ENCODE results near the gene NPIPB2.

The NPIPB2 gene

DNA sequence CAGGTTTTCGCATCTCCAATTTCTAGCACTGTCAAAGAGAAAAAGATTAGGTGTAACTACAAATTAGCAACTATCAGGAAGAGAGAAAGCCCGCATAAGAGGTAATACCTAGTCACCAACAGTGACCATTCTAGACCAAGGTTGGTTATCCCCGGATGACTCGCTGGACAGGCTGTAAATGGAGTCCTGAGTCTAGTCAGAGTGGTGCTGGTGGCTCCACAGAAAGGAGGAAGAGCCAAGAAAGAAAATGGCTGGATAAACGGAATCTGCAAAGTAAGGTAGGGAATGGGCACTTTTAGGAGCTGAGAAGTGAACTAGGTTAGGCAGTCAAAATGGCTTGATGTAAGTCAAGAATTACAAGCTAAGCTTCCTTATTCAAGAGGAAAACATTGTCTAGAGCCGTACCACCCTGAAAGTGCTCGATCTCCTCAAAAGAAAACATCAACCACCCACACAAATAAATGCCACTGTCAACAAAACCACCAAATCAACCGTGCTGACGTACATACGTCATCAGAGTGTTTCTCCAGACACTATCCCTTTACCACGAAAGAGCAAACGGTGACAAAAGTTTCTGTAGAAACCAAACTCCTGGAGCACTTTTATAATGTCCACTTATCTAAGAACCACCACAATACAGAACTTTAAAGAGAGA lies 28.3 kb downstream of the NPIPB2 start:
- TF ChIP-seq CTCF (IDR thresholded peaks at IDR 0.05; ENCODE audit: extremely low read depth, insufficient read depth, missing control alignments): no peak
- in situ Hi-C loops (cut with MboI; ENCODE audit: low pct_unique_long_range_greater_than_20kb, low sequenced_read_pairs, unreplicated experiment): no loop called here
- no peak for DNase-seq (ENCODE audit: low spot score)

DNA sequence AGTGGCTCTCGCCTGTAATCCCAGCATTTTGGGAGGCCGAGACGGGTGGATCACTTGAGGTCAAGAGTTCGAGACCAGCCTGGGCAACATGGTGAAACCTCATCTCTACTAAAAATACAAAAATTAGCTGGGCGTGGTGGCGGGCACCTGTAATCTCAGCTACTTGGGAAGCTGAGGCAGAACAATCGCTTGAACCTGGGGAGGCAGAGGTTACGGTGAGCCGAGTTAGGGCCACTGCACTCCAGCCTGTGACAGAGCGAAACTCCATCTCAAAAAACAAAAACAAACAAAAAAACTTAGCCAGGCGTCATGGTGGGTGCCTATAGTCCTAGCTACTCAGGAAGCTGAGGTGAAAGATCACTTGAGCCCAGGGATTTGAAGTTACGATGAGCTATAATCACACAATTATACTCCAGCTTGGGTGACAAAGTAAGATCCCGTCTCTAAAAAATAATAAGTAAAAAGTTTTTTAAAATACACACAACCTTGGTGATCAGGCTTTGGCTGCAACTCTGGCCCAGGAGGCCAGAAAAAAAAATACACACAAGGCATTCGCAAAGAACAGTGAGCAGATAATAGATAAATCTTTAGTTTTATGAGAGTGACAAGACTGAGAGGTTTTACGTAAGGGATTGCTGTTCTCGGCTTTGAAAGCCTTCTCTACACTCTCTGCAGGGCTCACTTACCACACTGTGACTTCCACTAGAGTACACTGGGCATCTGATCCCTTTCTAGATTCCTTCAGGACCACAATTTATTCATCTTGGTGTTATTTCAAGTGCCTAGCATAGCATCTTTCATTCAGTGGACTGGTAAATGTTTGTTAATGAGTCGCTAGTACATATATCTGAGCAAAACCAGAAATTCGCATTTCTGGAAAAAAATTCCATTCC lies 31.9 kb downstream of the NPIPB2 start:
- in situ Hi-C loops (cut with MboI; ENCODE audit: low pct_unique_long_range_greater_than_20kb, low sequenced_read_pairs, unreplicated experiment): no loop called here
- no peak for TF ChIP-seq CTCF (IDR thresholded peaks at IDR 0.05; ENCODE audit: extremely low read depth, insufficient read depth, missing control alignments)
- no peak for DNase-seq (ENCODE audit: low spot score)

GRCh38 chr16:11907160-11907970 lies 34.5 kb downstream of the NPIPB2 start:
- in situ Hi-C loops (cut with MboI; ENCODE audit: low pct_unique_long_range_greater_than_20kb, low sequenced_read_pairs, unreplicated experiment): no loop called here
- no peak for DNase-seq (ENCODE audit: low spot score)
- no peak for TF ChIP-seq CTCF (IDR thresholded peaks at IDR 0.05; ENCODE audit: extremely low read depth, insufficient read depth, missing control alignments)

GRCh38 chr16:11903906-11904305 lies 37.9 kb downstream of the NPIPB2 start:
- no peak for DNase-seq (ENCODE audit: low spot score)
- in situ Hi-C loops (cut with MboI; ENCODE audit: low pct_unique_long_range_greater_than_20kb, low sequenced_read_pairs, unreplicated experiment): no loop called here
- no peak for TF ChIP-seq CTCF (IDR thresholded peaks at IDR 0.05; ENCODE audit: extremely low read depth, insufficient read depth, missing control alignments)

GRCh38 chr16:11901091-11901490 lies 40.8 kb downstream of the NPIPB2 start:
- no peak for TF ChIP-seq CTCF (IDR thresholded peaks at IDR 0.05; ENCODE audit: extremely low read depth, insufficient read depth, missing control alignments)
- no peak for DNase-seq (ENCODE audit: low spot score)
- in situ Hi-C loops (cut with MboI; ENCODE audit: low pct_unique_long_range_greater_than_20kb, low sequenced_read_pairs, unreplicated experiment): no loop called here

DNA sequence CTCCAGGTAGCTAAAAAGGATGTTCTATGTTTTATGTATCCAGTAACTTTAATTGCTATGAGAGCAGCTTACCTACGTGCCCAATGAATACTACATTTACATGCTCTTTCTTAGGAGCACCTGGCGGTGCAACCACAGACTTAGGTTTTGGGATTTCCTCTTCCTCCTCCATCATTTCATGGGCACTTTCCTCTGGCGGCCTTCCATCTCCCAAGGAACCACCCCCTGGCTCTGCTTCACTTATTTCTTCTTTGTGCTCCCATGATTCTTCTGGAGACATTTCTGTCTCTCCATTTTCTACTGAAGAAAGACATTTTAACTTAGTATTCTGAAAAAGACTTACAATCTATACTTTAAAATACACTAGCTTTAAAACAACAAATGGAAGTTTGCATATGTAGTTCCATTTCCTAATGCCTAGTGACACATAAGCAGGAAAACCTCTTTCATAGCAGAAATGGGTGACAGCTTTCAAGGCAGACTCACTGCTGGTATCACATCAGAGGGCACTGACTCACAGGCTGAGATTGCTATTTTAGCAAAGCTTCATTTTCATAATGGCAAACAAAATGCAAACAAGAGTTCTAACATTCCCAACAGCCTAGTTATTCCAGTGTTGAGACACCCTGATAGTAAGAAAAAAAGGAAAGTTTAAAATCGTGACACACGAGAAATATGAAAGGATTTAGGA lies 45.2 kb downstream of the NPIPB2 start:
- DNase-seq (ENCODE audit: low spot score): no peak
- in situ Hi-C loops (cut with MboI; ENCODE audit: low pct_unique_long_range_greater_than_20kb, low sequenced_read_pairs, unreplicated experiment): no loop called here
- TF ChIP-seq CTCF (IDR thresholded peaks at IDR 0.05; ENCODE audit: extremely low read depth, insufficient read depth, missing control alignments): no peak

Data from GM13977 (cell line).